ENCODE results near the gene GCC2. TPM values are rescaled to one million over a fixed set of nuclear protein-coding genes. Genes with fewer than 3 reads are reported as not detected.

Gene GCC2
- total and polyA plus RNA-seq, 11 donors, result 6.4 to 39.5 (median 25.0) TPM

- Histone ChIP-seq H3K27me3 (no peaks in the 10 kb centered on the region), H3K36me3 (no peaks in the 10 kb centered on the region), H3K27ac (no peak overlapping the region), H3K4me1 (no peaks in the 10 kb centered on the region), H3K4me3 (no peak overlapping the region), H3K9me3 (peaks cover 0 to 28% (median 10%) of the 10 kb centered on the region in 12 donors)
- 76 to 80% (median 78%) methylated on average over 4 of the region's 4 CpGs for WGBS, 4 donors
- DNase-seq (no peak), ATAC-seq (no peak)
- TF ChIP-seq POLR2A (IDR thresholded peaks at IDR 0.05) (no peak), CTCF (IDR thresholded peaks at IDR 0.05) (no peak)
- intact Hi-C loops (cut with DNase I), result no loop called here
Measured at GRCh38 chr2:108404784-108405397, 44.1 kb upstream of the GCC2 start.

GRCh38 chr2:108407864-108408729, 40.9 kb upstream of the GCC2 start:
- Histone ChIP-seq H3K4me1 (no peaks in the 10 kb centered on the region), H3K27me3 (no peaks in the 10 kb centered on the region), H3K27ac (no peak overlapping the region), H3K36me3 (no peaks in the 10 kb centered on the region), H3K4me3 (no peak overlapping the region), H3K9me3 (peaks cover 0 to 16% (median 8%) of the 10 kb centered on the region in 12 donors)
- ATAC-seq, result no peak
- no peak for TF ChIP-seq POLR2A (IDR thresholded peaks at IDR 0.05)
- TF ChIP-seq CTCF (IDR thresholded peaks at IDR 0.05), result no peak
- intact Hi-C loops (cut with DNase I), result no loop called here
- no peak for DNase-seq
- WGBS, 4 donors, result 89 to 93% (median 91%) methylated on average over 6 of the region's 6 CpGs

GRCh38 chr2:108409768-108410167, 39.2 kb upstream of the GCC2 start:
- H3K27ac ChIP-seq, result no peak overlapping the region
- TF ChIP-seq CTCF (IDR thresholded peaks at IDR 0.05), result no peak
- no peak for TF ChIP-seq POLR2A (IDR thresholded peaks at IDR 0.05)
- H3K9me3 ChIP-seq, result peaks cover 0 to 12% (median 5%) of the 10 kb centered on the region in 12 donors
- no peaks in the 10 kb centered on the region for H3K4me1 ChIP-seq
- no peak overlapping the region for H3K4me3 ChIP-seq
- ATAC-seq (no peak), DNase-seq (no peak)
- no peaks in the 10 kb centered on the region for H3K27me3 ChIP-seq
- intact Hi-C loops (cut with DNase I), result no loop called here
- 90 to 93% (median 91%) methylated on average over 1 of the region's 1 CpG for WGBS, 4 donors
- H3K36me3 ChIP-seq, result no peaks in the 10 kb centered on the region

- ATAC-seq, result no peak
Measured at GRCh38 chr2:108412995-108413710, 35.9 kb upstream of the GCC2 start.

More at GRCh38 chr2:108412995-108413710, 35.9 kb upstream of the GCC2 start:
- Histone ChIP-seq H3K9me3 (no peaks in the 10 kb centered on the region), H3K4me3 (no peak overlapping the region), H3K36me3 (no peaks in the 10 kb centered on the region), H3K27me3 (no peaks in the 10 kb centered on the region), H3K4me1 (no peaks in the 10 kb centered on the region), H3K27ac (no peak overlapping the region)
- intact Hi-C loops (cut with DNase I), result no loop called here
- DNase-seq, result no peak
- no peak for TF ChIP-seq CTCF (IDR thresholded peaks at IDR 0.05)
- no peak for TF ChIP-seq POLR2A (IDR thresholded peaks at IDR 0.05)
- 18 to 41% (median 38%) methylated on average over 1 of the region's 1 CpG for WGBS, 4 donors
